ENCODE measurements around the gene ALPL. TPM values are rescaled to one million over a fixed set of nuclear protein-coding genes. Genes with fewer than 3 reads are reported as not detected.

The ALPL gene
- total RNA-seq, 1 experiment from 2014 or later: 140 TPM

GRCh38 chr1:21570885-21571284 is 61.7 kb downstream of the ALPL start:
- H3K4me1 Mint-ChIP-seq: peaks cover 18% of the 10 kb centered on the region
- H3K4me3 Mint-ChIP-seq: no peak overlapping the region
- peaks cover 3% of the 10 kb centered on the region; the same call in 1 of the 2 replicates for H3K9me3 Mint-ChIP-seq
- H3K27me3 Mint-ChIP-seq (ENCODE audit: low read depth): no peaks in the 10 kb centered on the region
- ChIA-PET CTCF (interaction anchor here (0.9 to 1.2 kb wide), 2 partner anchors 31 to 80 kb away, joined by 4 read pairs; no protein-coding TSS in a partner anchor), POLR2A (no interaction called here)
- DNase-seq (ENCODE audit: low spot score): no peak
- H3K27ac Mint-ChIP-seq: no peak overlapping the region
- no peak for ATAC-seq
- peaks cover 13% of the 10 kb centered on the region for H3K36me3 Mint-ChIP-seq
- no peak for TF ChIP-seq ZNF423 (CRISPR knock-in tag; IDR thresholded peaks at IDR 0.05)

- ChIA-PET CTCF (interaction anchor here (0.8 kb wide), 1 partner anchor 60 kb away, joined by 4 read pairs; no protein-coding TSS in a partner anchor), POLR2A (no interaction called here)
- H3K4me1 Mint-ChIP-seq: peaks cover 18% of the 10 kb centered on the region
- DNase-seq (ENCODE audit: low spot score) (no peak), ATAC-seq (no peak)
- TF ChIP-seq MYBL2 (CRISPR knock-in tag; IDR thresholded peaks at IDR 0.05) (no peak), ZNF512 (CRISPR knock-in tag; IDR thresholded peaks at IDR 0.05; ENCODE audit: borderline replicate concordance) (no peak), GRHL2 (CRISPR knock-in tag; IDR thresholded peaks at IDR 0.05; ENCODE audit: insufficient replicate concordance, severe bottlenecking) (no peak), TEAD1 (CRISPR knock-in tag; IDR thresholded peaks at IDR 0.05) (no peak), ATF3 (CRISPR knock-in tag; conservative IDR thresholded peaks at IDR 0.05) (no peak), CREM (CRISPR knock-in tag; IDR thresholded peaks at IDR 0.05) (no peak), ZNF281 (CRISPR knock-in tag; IDR thresholded peaks at IDR 0.05) (no peak), CREB1 (CRISPR knock-in tag; IDR thresholded peaks at IDR 0.05) (no peak)
- H3K4me3 Mint-ChIP-seq: no peak overlapping the region
- H3K27ac Mint-ChIP-seq: no peak overlapping the region
- H3K27me3 Mint-ChIP-seq (ENCODE audit: low read depth): no peaks in the 10 kb centered on the region
- H3K9me3 Mint-ChIP-seq: peaks cover 3% of the 10 kb centered on the region; the same call in 1 of the 2 replicates
- peaks cover 13% of the 10 kb centered on the region for H3K36me3 Mint-ChIP-seq
These were observed 63.0 kb downstream of the ALPL start for GRCh38 chr1:21572221-21572620.

GRCh38 chr1:21572735-21573277 is 63.6 kb downstream of the ALPL start:
- H3K36me3 Mint-ChIP-seq: peaks cover 11% of the 10 kb centered on the region
- TF ChIP-seq SOX15 (CRISPR knock-in tag; IDR thresholded peaks at IDR 0.05): no peak
- TF ChIP-seq PRDM15 (CRISPR knock-in tag; IDR thresholded peaks at IDR 0.05): no peak
- TF ChIP-seq GRHL2 (CRISPR knock-in tag; IDR thresholded peaks at IDR 0.05; ENCODE audit: insufficient replicate concordance, severe bottlenecking): no peak
- TF ChIP-seq SMAD4 (CRISPR knock-in tag; IDR thresholded peaks at IDR 0.05): no peak
- ATAC-seq: no peak
- peaks cover 3% of the 10 kb centered on the region; the same call in 1 of the 2 replicates for H3K9me3 Mint-ChIP-seq
- POLR2A ChIA-PET: no interaction called here
- no peak for DNase-seq (ENCODE audit: low spot score)
- H3K4me1 Mint-ChIP-seq: peaks cover 18% of the 10 kb centered on the region
- H3K27ac Mint-ChIP-seq: no peak overlapping the region
- H3K4me3 Mint-ChIP-seq: no peak overlapping the region
- CTCF ChIA-PET: interaction anchor here (0.6 to 3.3 kb wide), 8 partner anchors 21 to 305 kb away, joined by 3 to 25 read pairs (median 6); partner anchors contain the start of gene ALPL
- H3K27me3 Mint-ChIP-seq (ENCODE audit: low read depth): no peaks in the 10 kb centered on the region
